Stimulated activated CD8-positive, alpha-beta memory T cell treated with anti-CD3 and anti-CD28 coated beads, Interleukin-15, amount 100 ng/mL, for 1 hour (primary cell): ENCODE results near the gene OXNAD1.
A peak's percentile ranks its signal among the peaks of the same experiment; 100 is the strongest.

ENCODE experiments used
- DNase-seq: peaks from one replicate; pipeline ENCODE4 v3.0.0-alpha.2; 2020; ENCODE audit warnings: low read depth

Gene OXNAD1

GRCh38 chr3:16247282-16248061, 17.5 kb upstream of the OXNAD1 start:
- DNase-seq = peak; percentile 52

GRCh38 chr3:16248556-16248955, 16.5 kb upstream of the OXNAD1 start:
- no peak for DNase-seq

- DNase-seq = no peak
Measured at GRCh38 chr3:16249336-16249735, 15.7 kb upstream of the OXNAD1 start.

GRCh38 chr3:16249886-16250285, 15.1 kb upstream of the OXNAD1 start:
- no peak for DNase-seq

GRCh38 chr3:16251316-16252085, 13.5 kb upstream of the OXNAD1 start:
- DNase-seq = no peak

- DNase-seq = no peak
Measured at GRCh38 chr3:16252243-16252978, 12.6 kb upstream of the OXNAD1 start.

- no peak for DNase-seq
Measured at GRCh38 chr3:16252988-16253387, 12.0 kb upstream of the OXNAD1 start.

GRCh38 chr3:16253601-16254000, 11.4 kb upstream of the OXNAD1 start:
- DNase-seq = no peak

- DNase-seq = no peak
Measured at GRCh38 chr3:16254916-16255315, 10.1 kb upstream of the OXNAD1 start.

GRCh38 chr3:16255326-16255725, 9.7 kb upstream of the OXNAD1 start:
- DNase-seq = no peak

GRCh38 chr3:16255726-16256125, 9.3 kb upstream of the OXNAD1 start:
- no peak for DNase-seq

- no peak for DNase-seq
Measured at GRCh38 chr3:16257309-16257708, 7.7 kb upstream of the OXNAD1 start.

- no peak for DNase-seq
Measured at GRCh38 chr3:16258177-16258576, 6.8 kb upstream of the OXNAD1 start.

- no peak for DNase-seq
Measured at GRCh38 chr3:16258866-16259265, 6.1 kb upstream of the OXNAD1 start.

- DNase-seq = no peak
Measured at GRCh38 chr3:16260046-16260445, 5.0 kb upstream of the OXNAD1 start.

GRCh38 chr3:16262174-16262573, 2.8 kb upstream of the OXNAD1 start:
- DNase-seq = no peak

- DNase-seq = no peak
Measured at GRCh38 chr3:16264174-16264707, 771 bp upstream of the OXNAD1 start.

GRCh38 chr3:16265455-16265786, 409 bp downstream of the OXNAD1 start:
- no peak for DNase-seq

- DNase-seq = no peak
Measured at GRCh38 chr3:16266714-16267113, 1.7 kb downstream of the OXNAD1 start.

GRCh38 chr3:16270855-16271254, 5.8 kb downstream of the OXNAD1 start:
- no peak for DNase-seq

GRCh38 chr3:16272588-16272987, 7.6 kb downstream of the OXNAD1 start:
- no peak for DNase-seq

- DNase-seq = no peak
Measured at GRCh38 chr3:16273867-16274266, 8.9 kb downstream of the OXNAD1 start.

- no peak for DNase-seq
Measured at GRCh38 chr3:16277471-16277870, 12.5 kb downstream of the OXNAD1 start.
